ENCODE data around the gene SND1. TPM values are rescaled to one million over a fixed set of nuclear protein-coding genes. Genes with fewer than 3 reads are reported as not detected.

The SND1 gene
- total RNA-seq, 1 experiment from 2014 or later: 218 TPM

- Histone ChIP-seq H2BK12ac (ENCODE audit: insufficient read length, low read depth, low read length) (no peak overlapping the region), H3K27me3 (ENCODE audit: insufficient read depth, low read length) (no peaks in the 10 kb centered on the region), H3K9me3 (ENCODE audit: control insufficient read depth, low read depth, low read length) (no peaks in the 10 kb centered on the region), H3K23ac (ENCODE audit: insufficient read length, low read depth, low read length) (no peak overlapping the region), H2BK5ac (ENCODE audit: insufficient read length, low read length) (no peak overlapping the region), H3K79me1 (ENCODE audit: insufficient read depth, low read depth, low read length, poor library complexity, severe bottlenecking) (no peaks in the 10 kb centered on the region), H4K91ac (ENCODE audit: insufficient read length, low read depth, low read length) (no peak overlapping the region), H2BK120ac (ENCODE audit: low read depth, low read length, poor library complexity, severe bottlenecking) (no peak overlapping the region), H4K20me1 (ENCODE audit: control insufficient read depth, insufficient read depth, insufficient read length) (no peaks in the 10 kb centered on the region), H2BK20ac (ENCODE audit: low read depth, low read length, poor library complexity, severe bottlenecking) (no peak overlapping the region), H3K23me2 (ENCODE audit: insufficient read length, low read depth, low read length, poor library complexity, severe bottlenecking) (no peaks in the 10 kb centered on the region), H3K9ac (ENCODE audit: extremely low read depth, insufficient read length, low read length) (no peak overlapping the region), H3K14ac (ENCODE audit: insufficient read depth, low read length) (no peak overlapping the region), H3T11ph (ENCODE audit: low read length) (no peak overlapping the region), H2BK15ac (ENCODE audit: low read depth, low read length) (no peak overlapping the region), H2AFZ (ENCODE audit: low read length) (no peak overlapping the region), H3K4ac (ENCODE audit: low read depth, low read length) (no peak overlapping the region), H3K79me2 (ENCODE audit: insufficient read depth, low read length) (no peaks in the 10 kb centered on the region), H3K56ac (ENCODE audit: insufficient read length, low read depth, low read length) (no peak overlapping the region), H3K4me2 (ENCODE audit: insufficient read depth, insufficient read length, low read length) (no peak overlapping the region), H4K8ac (replicated peaks; ENCODE audit: insufficient read length, low read depth, low read length) (no peak overlapping the region), H2AK5ac (ENCODE audit: insufficient read length, low read length) (no peak overlapping the region), H3K18ac (ENCODE audit: insufficient read length, low read depth, low read length) (no peak overlapping the region), H4K5ac (ENCODE audit: insufficient read length, low read depth, low read length) (no peak overlapping the region), H3K4me1 (ENCODE audit: insufficient read depth, low read length) (peaks cover 9% of the 10 kb centered on the region; the same call in 1 of the 2 replicates), H3K27ac (ENCODE audit: insufficient read length, low read depth, low read length) (no peak overlapping the region)
- no peak for DNase-seq
- Mint-ChIP-seq H3K27ac (no peak overlapping the region), H3K9me3 (no peaks in the 10 kb centered on the region), H3K36me3 (ENCODE audit: insufficient read depth in 1 of 3, low read depth in 3 of 3) (peaks cover 0 to 4% (median 4%) of the 10 kb centered on the region in 3 experiments; a peak in 2 of 7 replicates), H3K27me3 (ENCODE audit: low read depth) (no peaks in the 10 kb centered on the region), H3K4me1 (peaks cover 26 to 31% of the 10 kb centered on the region in 2 experiments), H3K4me3 (no peak overlapping the region)
- WGBS (ENCODE audit: extremely low coverage, insufficient read length, low lambda C conversion rate): no CpG with 5 or more reads among the region's 6 CpGs
- no peak for TF ChIP-seq CTCF (conservative IDR thresholded peaks at IDR 0.05)
These were observed 298.4 kb downstream of the SND1 start for GRCh38 chr7:127950233-127950935.

Measured in H9 (cell line).